ENCODE data around the gene FBXW9.

FBXW9 gene

DNA sequence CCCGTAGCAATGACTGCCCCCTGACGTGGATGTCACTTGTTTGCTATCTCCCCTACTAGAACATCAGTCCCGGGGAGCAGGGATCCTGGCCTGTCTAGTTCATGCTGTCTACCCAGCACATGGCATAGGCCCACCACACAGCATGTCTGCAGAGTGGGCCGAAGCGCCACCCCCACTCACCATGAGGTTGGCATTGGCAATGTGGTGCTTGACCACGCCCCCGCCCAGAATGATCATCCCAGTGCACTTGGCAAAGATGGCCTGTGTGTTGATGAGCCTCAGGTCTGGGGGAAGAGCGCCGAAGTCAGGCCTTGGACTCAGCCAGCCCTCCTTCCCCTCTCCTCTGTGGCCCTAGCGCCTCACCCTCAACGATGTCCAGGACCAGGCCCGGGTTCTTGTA is 19.5 kb downstream of the FBXW9 start:
- DNase-seq = no peak

GRCh38 chr19:12676384-12676792 is 20.0 kb downstream of the FBXW9 start:
- peak; percentile 86 for DNase-seq

GRCh38 chr19:12675940-12676339 is 20.5 kb downstream of the FBXW9 start:
- DNase-seq = no peak

GRCh38 chr19:12675399-12675798 is 21.0 kb downstream of the FBXW9 start:
- DNase-seq = no peak

DNA sequence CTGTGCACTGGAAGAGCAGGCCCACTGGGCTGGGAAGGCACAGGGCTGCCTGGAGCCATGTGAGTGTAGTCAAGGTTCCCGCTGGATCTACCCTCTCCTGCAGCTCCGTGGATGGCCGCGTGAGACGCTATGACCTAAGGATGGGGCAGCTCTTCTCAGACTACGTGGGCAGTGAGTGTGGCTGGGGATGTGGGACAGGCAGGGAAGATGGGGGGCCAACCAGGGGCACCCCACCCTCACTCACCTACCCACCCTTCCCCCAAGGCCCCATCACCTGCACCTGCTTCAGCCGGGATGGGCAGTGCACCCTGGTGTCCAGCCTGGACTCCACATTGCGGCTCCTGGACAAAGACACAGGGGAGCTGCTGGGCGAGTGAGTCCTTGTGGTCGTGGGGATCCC is 23.7 kb downstream of the FBXW9 start:
- DNase-seq = no peak

- no peak for DNase-seq
These were observed 26.1 kb downstream of the FBXW9 start for GRCh38 chr19:12670159-12670928.

DNA sequence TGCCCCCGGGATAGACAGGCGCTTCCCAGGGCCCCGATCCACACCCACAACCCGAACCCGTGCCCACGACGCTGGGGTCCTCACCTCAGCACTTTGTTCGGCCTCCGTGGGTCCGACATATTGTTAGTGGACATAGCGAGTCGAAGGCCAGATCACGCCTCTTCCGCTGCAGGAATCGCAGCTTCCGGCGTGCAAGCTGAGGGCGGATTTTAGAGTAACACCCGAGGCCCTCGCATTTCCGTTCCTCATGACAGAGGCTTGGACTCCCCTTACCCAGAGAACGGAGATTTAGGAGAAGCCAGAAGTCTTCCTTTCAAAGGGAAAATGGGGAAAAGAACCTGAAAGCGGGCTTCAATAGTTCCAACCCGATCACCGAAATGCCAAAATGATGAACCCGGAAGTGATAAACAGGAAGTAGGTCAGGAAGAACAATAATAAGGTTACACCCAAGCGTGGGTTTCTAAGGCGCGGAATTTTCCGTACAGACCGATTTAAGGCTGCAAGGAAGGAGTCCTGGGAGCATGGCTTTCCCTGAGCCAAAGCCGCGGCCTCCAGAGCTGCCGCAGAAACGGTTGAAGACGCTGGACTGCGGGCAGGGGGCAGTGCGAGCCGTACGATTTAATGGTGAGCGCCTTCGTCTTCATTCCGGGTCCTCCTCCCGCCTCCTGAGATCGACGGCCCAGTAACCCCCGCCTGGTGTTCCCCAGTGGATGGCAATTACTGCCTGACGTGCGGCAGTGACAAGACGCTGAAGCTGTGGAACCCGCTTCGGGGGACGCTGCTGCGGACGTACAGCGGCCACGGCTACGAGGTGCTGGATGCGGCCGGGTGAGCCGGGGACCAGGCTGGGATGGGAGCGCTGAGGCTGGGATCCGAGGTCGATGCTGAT is 26.9 kb downstream of the FBXW9 start:
- DNase-seq = peak; percentile 72

- peak; percentile 56 for DNase-seq
These were observed 27.5 kb downstream of the FBXW9 start for GRCh38 chr19:12668932-12669269.

GRCh38 chr19:12668346-12668745 is 28.1 kb downstream of the FBXW9 start:
- DNase-seq = no peak

DNA sequence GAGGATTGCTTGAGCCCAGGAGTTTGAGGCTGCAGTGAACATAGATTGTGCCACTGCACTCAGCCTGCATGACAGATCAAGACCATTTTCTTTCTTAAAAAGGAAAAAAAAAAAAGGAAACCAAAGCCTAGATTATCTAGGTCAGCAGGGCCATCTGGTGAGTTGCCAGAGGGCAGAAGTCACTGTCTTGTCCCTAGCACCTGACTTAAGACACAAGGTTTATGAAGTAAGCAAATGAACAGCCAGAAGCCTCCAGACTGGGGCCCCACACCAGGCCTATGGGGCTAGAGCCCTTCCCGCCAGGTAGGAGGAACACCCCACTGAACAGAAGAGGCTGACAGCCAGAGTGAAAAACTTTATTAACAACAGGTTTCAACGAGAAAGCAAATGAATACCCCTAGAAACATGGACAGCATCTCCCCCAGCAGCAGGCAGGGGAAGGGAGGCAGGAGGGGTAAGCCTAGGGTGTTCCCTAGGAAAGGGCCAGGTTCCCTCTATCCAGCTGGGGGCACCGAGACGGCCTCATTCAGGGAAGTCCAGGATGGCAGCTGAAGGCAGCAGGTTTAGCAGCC is 28.6 kb downstream of the FBXW9 start:
- DNase-seq = no peak

GRCh38 chr19:12666265-12667048 is 30.0 kb downstream of the FBXW9 start, which contains the start of the genes MAN2B1 and WDR83:
MAN2B1 (minus strand) TSS chr19:12666742; CDS start chr19:12666701, 41 bp downstream.
WDR83 (plus strand) TSS chr19:12666807; CDS start chr19:12669791, 2,984 bp downstream.
- DNase-seq = peak; percentile 69

DNA sequence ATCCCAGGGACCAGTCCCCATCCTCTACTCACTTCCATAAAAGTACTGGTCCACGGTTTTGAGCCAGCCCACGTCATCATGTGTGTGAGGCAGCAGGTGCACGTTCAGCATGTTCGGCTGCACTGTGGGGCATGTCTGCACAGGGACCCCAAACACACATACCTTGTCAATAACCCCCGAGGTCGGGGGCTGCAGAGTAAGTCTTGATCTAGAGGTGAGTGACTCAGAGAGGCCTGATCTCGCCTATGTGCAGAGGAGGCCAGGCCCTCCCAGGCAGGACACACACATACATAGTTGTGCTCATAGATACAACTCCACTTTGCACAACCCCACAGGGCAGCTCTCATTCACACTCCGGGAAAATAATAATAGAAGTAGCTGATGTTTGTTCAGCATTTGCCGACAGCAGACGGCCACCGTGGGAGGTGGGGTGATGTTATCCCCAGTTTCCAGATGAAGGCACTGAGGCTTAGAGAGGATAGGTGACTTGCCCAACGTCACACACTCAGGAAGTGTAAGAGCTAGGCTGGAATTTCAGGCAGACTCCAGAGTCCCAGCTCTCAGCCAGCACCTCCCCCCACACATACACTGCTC is 30.7 kb downstream of the FBXW9 start:
- DNase-seq = no peak

GRCh38 chr19:12665281-12665573 is 31.2 kb downstream of the FBXW9 start:
- DNase-seq = peak; percentile 53

DNA sequence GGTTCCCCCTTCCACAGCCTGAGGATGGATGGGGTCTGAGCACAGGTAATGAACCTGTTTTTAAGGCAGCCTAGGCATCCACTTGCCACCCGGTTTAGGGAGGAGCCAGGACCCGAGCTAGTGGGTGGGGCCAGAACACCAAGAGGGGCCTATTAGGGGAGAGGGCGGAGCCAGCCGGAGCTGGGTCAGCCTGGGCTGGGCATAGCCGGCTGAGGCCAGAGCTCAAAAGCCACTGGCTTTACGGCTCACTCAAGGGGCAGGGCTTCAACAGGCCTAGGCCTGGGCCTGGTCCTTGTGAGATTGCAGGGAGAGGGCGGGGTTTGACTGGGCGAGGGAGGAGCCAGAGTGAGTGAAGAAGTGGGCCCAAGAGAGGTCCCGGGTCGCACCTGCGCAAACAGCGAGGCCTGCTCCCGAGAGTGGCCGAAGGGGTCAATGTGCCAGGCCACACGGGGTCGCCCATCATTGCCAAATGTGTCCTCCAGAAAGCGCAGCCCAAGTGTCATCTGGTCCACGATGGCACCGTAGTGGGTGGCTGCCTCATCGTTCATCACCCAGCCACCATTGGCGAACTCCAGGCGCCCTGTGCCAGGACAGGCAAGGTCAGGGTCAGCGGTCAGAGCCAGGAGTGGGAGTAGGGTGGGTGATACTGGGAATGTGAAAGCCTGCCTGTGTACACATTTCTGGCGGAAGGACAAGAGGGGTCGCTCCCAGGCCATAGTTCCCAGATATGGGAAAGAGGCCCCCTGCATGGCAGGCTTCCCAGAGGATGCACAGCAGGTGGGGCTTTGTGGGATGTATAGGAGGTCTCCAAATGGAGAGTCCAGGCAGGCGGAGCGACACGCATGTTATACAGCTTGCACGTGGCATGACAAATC is 31.8 kb downstream of the FBXW9 start:
- no peak for DNase-seq

DNA sequence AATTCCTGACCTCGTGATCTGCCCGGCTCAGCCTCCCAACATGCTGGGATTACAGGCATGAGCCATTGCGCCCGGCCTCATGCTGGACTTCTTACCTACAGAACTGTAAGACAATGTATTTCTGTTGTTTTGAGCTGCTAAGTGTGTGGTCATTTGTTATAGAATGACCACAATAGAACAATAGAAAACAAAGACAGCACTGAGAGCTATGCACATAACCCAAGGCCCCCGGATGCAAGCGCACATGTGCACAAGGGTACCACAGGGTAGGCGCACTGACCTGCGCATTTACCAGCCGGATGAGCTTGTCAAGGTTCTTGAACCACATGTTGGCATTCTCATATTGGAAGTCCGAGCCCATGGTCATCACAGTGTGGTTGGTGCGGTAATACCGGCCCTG is 35.5 kb downstream of the FBXW9 start:
- no peak for DNase-seq

GRCh38 chr19:12657966-12658365 is 38.5 kb downstream of the FBXW9 start:
- no peak for DNase-seq

DNA sequence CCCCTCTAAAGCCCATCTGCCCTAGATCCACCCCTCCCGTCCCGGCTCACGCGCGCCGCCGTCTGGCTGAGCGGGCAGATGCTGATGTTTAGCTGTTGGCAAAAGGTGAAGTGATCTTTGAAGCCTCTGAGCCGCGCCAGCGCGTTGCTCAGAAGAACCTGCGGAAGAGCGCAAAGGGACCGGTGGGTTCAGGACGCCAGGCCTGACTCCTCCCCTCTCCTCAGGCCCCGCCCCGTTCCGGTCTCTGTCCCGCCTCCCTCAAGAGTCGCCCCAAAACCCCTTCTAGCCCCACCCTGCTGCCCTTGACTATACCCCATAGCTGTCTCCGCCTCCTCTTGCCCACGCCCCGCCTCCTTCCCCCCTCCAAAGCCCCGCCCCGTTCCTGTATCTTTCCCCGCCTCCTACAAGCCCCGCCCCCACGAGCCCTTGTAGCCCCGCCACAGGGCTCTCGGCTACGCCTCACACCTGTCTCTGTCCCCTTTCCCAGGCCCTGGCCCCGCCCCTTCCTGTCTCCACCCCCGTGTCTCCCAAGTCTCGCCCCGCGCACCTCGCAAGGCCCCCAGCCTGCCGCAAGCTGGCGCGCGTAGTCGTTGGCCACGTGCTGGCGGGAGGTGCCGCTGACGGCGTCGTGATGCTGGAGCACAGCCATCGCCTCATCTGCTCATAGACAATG is 39.4 kb downstream of the FBXW9 start:
- DNase-seq = no peak

DNA sequence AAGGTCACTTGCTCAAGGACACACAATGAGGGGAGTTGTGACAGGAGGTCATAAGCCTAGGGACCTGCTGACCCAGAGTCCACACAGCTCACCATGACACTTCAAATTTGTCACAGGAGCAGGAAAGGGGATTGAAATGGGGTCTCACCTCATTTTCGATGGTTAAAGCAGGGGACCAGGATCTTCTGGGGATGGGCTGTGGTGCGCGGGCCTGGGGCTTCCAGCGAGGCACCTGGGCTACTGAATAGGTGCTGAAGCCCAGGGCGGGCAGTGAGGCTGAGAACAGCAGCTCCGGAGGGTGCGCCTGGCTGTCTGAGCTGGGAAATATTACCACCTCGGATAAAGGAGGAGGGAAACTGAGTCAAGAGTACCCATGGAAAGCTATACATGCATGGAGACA is 40.9 kb downstream of the FBXW9 start:
- DNase-seq = no peak

- no peak for DNase-seq
These were observed 44.2 kb downstream of the FBXW9 start for GRCh38 chr19:12652219-12652618.

DNA sequence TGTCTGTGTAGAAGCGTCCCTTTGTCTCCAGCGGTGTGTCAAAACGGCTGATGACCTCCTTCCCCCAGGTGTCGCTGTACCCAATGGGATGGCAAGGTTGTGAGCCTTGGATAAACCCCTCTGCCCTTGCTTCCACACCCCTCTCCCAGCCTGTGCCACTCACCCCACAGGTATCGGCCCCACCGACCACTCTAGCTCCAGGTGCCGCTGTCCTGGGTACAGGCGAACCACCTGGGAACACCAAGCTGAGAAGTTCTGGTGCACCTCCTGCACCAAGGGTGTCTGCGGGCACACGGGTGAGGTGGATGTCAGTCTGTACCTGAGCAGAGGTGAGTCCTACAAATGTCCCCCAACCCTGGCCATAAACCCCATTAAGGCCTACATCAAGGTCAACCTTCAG is 46.5 kb downstream of the FBXW9 start:
- no peak for DNase-seq

DNA sequence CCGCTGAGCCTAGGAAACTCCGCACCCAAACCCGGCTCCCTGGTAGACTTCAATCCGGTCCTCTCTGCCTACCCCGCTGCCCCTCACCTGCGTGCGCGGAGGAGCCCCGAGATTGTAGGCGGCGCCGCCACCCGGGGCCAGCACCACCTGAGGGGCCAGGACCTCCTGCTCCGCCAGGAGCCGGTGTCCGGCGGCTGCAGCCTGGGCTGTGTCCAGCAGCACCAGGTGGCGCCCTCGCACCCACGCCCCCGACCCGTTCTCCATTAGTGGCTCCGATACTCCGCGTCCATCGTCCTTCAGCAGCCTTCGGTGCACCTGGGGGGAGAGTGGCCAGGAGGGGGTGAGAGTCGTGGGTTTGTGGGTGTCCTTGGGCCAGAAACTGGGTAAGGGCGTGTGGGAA is 48.3 kb downstream of the FBXW9 start:
- no peak for DNase-seq

All from activated gamma-delta T cell treated with Interleukin-2 at 50 U/mL for 16 hours (primary cell).